ENCODE results near the gene EIF5.

GRCh38 chr14:103328941-103329340 is 5.1 kb upstream of the EIF5 start:
- TF ChIP-seq CTCF (optimal IDR thresholded peaks at IDR 0.05 in 1 of 3, IDR thresholded peaks at IDR 0.05 in 1 of 3, conservative IDR thresholded peaks at IDR 0.05 in 1 of 3; ENCODE audit: extremely low read depth in 1 of 3, insufficient read depth in 2 of 3, low read length in 3 of 3) = no peak
- TF ChIP-seq EZH2 (IDR thresholded peaks at IDR 0.05; ENCODE audit: low read length) = no peak

Measured in keratinocyte (primary cell).